H1 (cell line): Measurements from ENCODE around the gene SRGAP3. TPM values are rescaled to one million over a fixed set of nuclear protein-coding genes. Genes with fewer than 3 reads are reported as not detected.

ENCODE experiments used
- CTCF ChIA-PET: fragments of 300-600 bp; sonication (Branson Sonifier 250); formaldehyde crosslinking; loops from one replicate; lab custom pipeline; 2021; ENCODE audit not compliant: partially characterized antibody; lab: Charles Lee
- POLR2A ChIA-PET: fragments of 300-600 bp; sonication (Branson Sonifier 250); formaldehyde crosslinking; loops from one replicate; lab custom pipeline; 2021; ENCODE audit warnings: inconsistent platforms; ENCODE audit not compliant: partially characterized antibody; lab: Charles Lee
- DNase-seq, 2 experiments: peaks; one replicate each; pipeline versions ENCODE4 v3.0.0 to v3.0.0-alpha.2; 2010 to 2022; ENCODE audit warnings: low spot score in 2 of 2, low read depth in 1 of 2, mixed read lengths in 1 of 2
- FAIRE-seq: peaks from 2 replicates; lab custom pipeline; 2011; peaks lifted over from hg19 to GRCh38; lab: Jason Lieb, UNC
- H2AFZ ChIP-seq: 2 replicates; pipeline ENCODE4 v1.8.1; 2012; ENCODE audit warnings: low read length, inconsistent platforms
- H2AK5ac ChIP-seq: 2 replicates; pipeline ENCODE4 v1.6.1; 2013; ENCODE audit warnings: low read depth, low read length
- H2BK120ac ChIP-seq: replicated peaks from 2 replicates; pipeline ENCODE3; 2013; ENCODE audit warnings: low read depth, low read length, inconsistent platforms
- H2BK12ac ChIP-seq: 2 replicates; pipeline ENCODE4 v1.6.1; 2013; ENCODE audit warnings: low read depth, low read length
- H2BK15ac ChIP-seq: 2 replicates; pipeline ENCODE4 v1.6.1; 2013; ENCODE audit warnings: low read length
- H2BK20ac ChIP-seq: 2 replicates; pipeline ENCODE4 v1.6.1; 2013; ENCODE audit warnings: low read length
- H2BK5ac ChIP-seq: 2 replicates; pipeline ENCODE4 v1.6.1; 2013; ENCODE audit warnings: low read depth, low read length
- H3K14ac ChIP-seq: 2 replicates; pipeline ENCODE4 v1.6.1; 2013; ENCODE audit warnings: inconsistent platforms; ENCODE audit not compliant: insufficient read length
- H3K18ac ChIP-seq: 2 replicates; pipeline ENCODE4 v1.6.1; 2013; ENCODE audit warnings: low read length; ENCODE audit errors: extremely low read depth
- H3K23ac ChIP-seq: 2 replicates; pipeline ENCODE4 v1.6.1; 2013; ENCODE audit warnings: inconsistent platforms; ENCODE audit not compliant: insufficient read length
- H3K23me2 ChIP-seq: 2 replicates; pipeline ENCODE4 v1.6.1; 2013; ENCODE audit warnings: low read depth, low read length
- H3K27ac ChIP-seq: 2 replicates; pipeline ENCODE4 v1.6.1; 2011; ENCODE audit warnings: low read depth, low read length, inconsistent platforms
- H3K27me3 ChIP-seq, 4 experiments: replicated peaks in 1 of 4; 1 replicate in 1 of 4; 2 replicates in 3 of 4; pipeline versions ENCODE4 v1.6.1 to v1.8.1; 2011 to 2013; ENCODE audit warnings: low read length in 3 of 4, mild to moderate bottlenecking in 3 of 4, inconsistent platforms in 2 of 4, mixed read lengths in 2 of 4, moderate library complexity in 1 of 4; ENCODE audit not compliant: control insufficient read depth in 3 of 4, insufficient read depth in 3 of 4; ENCODE audit errors: extremely low read depth in 1 of 4
- H3K36me3 ChIP-seq, 4 experiments: 2 replicates each; pipeline versions ENCODE4 v1.6.1 to v1.8.1; 2011 to 2013; ENCODE audit warnings: mild to moderate bottlenecking in 4 of 4, low read length in 3 of 4, moderate library complexity in 2 of 4, control low read depth in 1 of 4, inconsistent platforms in 1 of 4; ENCODE audit not compliant: insufficient read depth in 4 of 4, control insufficient read depth in 2 of 4
- H3K4ac ChIP-seq: replicated peaks from 2 replicates; pipeline ENCODE3; 2013; ENCODE audit warnings: low read length, low read depth, mixed read lengths, inconsistent platforms; ENCODE audit not compliant: insufficient read length
- H3K4me1 ChIP-seq, 4 experiments: replicated peaks in 1 of 4; 1 replicate in 1 of 4; 2 replicates in 3 of 4; pipeline versions ENCODE4 v1.6.1 to v1.8.1; 2011 to 2013; ENCODE audit warnings: low read length in 3 of 4, inconsistent platforms in 2 of 4, mixed read lengths in 1 of 4; ENCODE audit not compliant: insufficient read depth in 4 of 4, control insufficient read depth in 3 of 4
- H3K4me2 ChIP-seq, 2 experiments: 2 replicates each; pipeline versions ENCODE4 v1.6.1 to v1.8.1; 2011 to 2013; ENCODE audit warnings: low read depth in 2 of 2, low read length in 2 of 2, control low read depth in 1 of 2, inconsistent platforms in 1 of 2, mild to moderate bottlenecking in 1 of 2; ENCODE audit not compliant: insufficient read depth in 1 of 2
- H3K4me3 ChIP-seq, 4 experiments: fragments of 200-600, 300-600 bp in 1 of 4; sonication (generic), shearing (Covaris generic), sonication (Bioruptor Twin) in 1 of 4; 2 replicates each; pipeline versions ENCODE4 v1.5.1 to v1.8.1; 2011 to 2016; ENCODE audit warnings: low read length in 4 of 4, low read depth in 3 of 4, control low read depth in 2 of 4, inconsistent platforms in 2 of 4, mild to moderate bottlenecking in 2 of 4, mixed read lengths in 1 of 4, moderate library complexity in 1 of 4; ENCODE audit not compliant: insufficient read depth in 2 of 4; ENCODE audit errors: extremely low read depth in 1 of 4
- H3K56ac ChIP-seq: replicated peaks from 2 replicates; pipeline ENCODE3; 2013; ENCODE audit warnings: low read depth, mild to moderate bottlenecking, mixed read lengths, low read length, inconsistent platforms; ENCODE audit not compliant: insufficient read length
- H3K79me1 ChIP-seq: 2 replicates; pipeline ENCODE4 v1.6.1; 2013; ENCODE audit warnings: low read depth, low read length, control low read depth
- H3K79me2 ChIP-seq, 2 experiments: 2 replicates each; pipeline versions ENCODE4 v1.6.1 to v1.8.1; 2012 to 2013; ENCODE audit warnings: low read length in 2 of 2, mild to moderate bottlenecking in 2 of 2, inconsistent platforms in 1 of 2; ENCODE audit not compliant: insufficient read depth in 2 of 2, control insufficient read depth in 1 of 2
- H3K9ac ChIP-seq, 4 experiments: replicated peaks in 1 of 4; 1 replicate in 1 of 4; 2 replicates in 3 of 4; pipeline versions ENCODE4 v1.6.1 to v1.8.1; 2011 to 2013; ENCODE audit warnings: low read depth in 3 of 4, low read length in 3 of 4, control low read depth in 2 of 4, mild to moderate bottlenecking in 2 of 4, moderate library complexity in 2 of 4, inconsistent platforms in 1 of 4; ENCODE audit errors: extremely low read depth in 1 of 4
- H3K9me3 ChIP-seq, 2 experiments: 2 replicates each; pipeline versions ENCODE4 v1.6.1 to v1.8.1; 2012 to 2013; ENCODE audit warnings: mild to moderate bottlenecking in 2 of 2, moderate library complexity in 2 of 2, control low read depth in 1 of 2, inconsistent platforms in 1 of 2, low read depth in 1 of 2, low read length in 1 of 2, mixed read lengths in 1 of 2; ENCODE audit not compliant: insufficient read depth in 2 of 2
- H4K20me1 ChIP-seq, 2 experiments: replicated peaks in 1 of 2; 2 replicates each; pipeline versions ENCODE3 to v1.8.1; 2011 to 2013; ENCODE audit warnings: inconsistent platforms in 2 of 2, low read length in 2 of 2, mild to moderate bottlenecking in 1 of 2; ENCODE audit not compliant: insufficient read depth in 2 of 2, control insufficient read depth in 1 of 2
- H4K5ac ChIP-seq: 2 replicates; pipeline ENCODE4 v1.6.1; 2013; ENCODE audit warnings: low read length, low read depth, mixed read lengths, inconsistent platforms; ENCODE audit not compliant: insufficient read length
- H4K8ac ChIP-seq: 2 replicates; pipeline ENCODE4 v1.8.0; 2013; ENCODE audit warnings: mild to moderate bottlenecking, moderate library complexity, low read length, inconsistent platforms; ENCODE audit not compliant: insufficient read depth; ENCODE audit errors: extremely low read depth
- H4K91ac ChIP-seq: replicated peaks from 2 replicates; pipeline ENCODE3; 2013; ENCODE audit warnings: low read length, mixed read lengths, inconsistent platforms; ENCODE audit not compliant: insufficient read length
- BCL11A ChIP-seq, 2 experiments: IDR thresholded peaks; one replicate each; pipeline ENCODE4 v1.6.1; 2011; ENCODE audit warnings: low read depth in 2 of 2, low read length in 2 of 2, mild to moderate bottlenecking in 2 of 2
- CHD1 ChIP-seq: IDR thresholded peaks from 2 replicates; pipeline ENCODE4 v1.6.1; 2012; ENCODE audit warnings: low read depth, low read length, improper control_type of control experiment
- CREB1 ChIP-seq: IDR thresholded peaks from 2 replicates; pipeline ENCODE4 v1.6.1; 2012; ENCODE audit warnings: inconsistent platforms
- CTCF ChIP-seq, 3 experiments: IDR thresholded peaks; 1 replicate in 2 of 3; 2 replicates in 1 of 3; pipeline versions ENCODE4 v1.5.1 to v1.6.1; 2011; ENCODE audit warnings: low read length in 3 of 3, mild to moderate bottlenecking in 3 of 3, inconsistent platforms in 2 of 3, low read depth in 1 of 3, moderate library complexity in 1 of 3; ENCODE audit not compliant: insufficient read depth in 1 of 3; ENCODE audit errors: control extremely low read depth in 1 of 3
- HDAC2 ChIP-seq, 2 experiments: fragments of 300-600 bp in 1 of 2; sonication (generic) in 1 of 2; IDR thresholded peaks; 2 replicates each; pipeline ENCODE4 v1.6.1; 2011 to 2012; ENCODE audit warnings: low read depth in 2 of 2, low read length in 2 of 2, mild to moderate bottlenecking in 2 of 2, moderate library complexity in 2 of 2, borderline replicate concordance in 1 of 2, inconsistent platforms in 1 of 2
- JUN ChIP-seq: IDR thresholded peaks from 2 replicates; pipeline ENCODE4 v1.6.1; 2011; ENCODE audit warnings: low read depth, mild to moderate bottlenecking, improper control_type of control experiment, low read length
- KDM4A ChIP-seq: IDR thresholded peaks from one replicate; pipeline ENCODE4 v1.7.1; 2012; ENCODE audit warnings: low read depth, mild to moderate bottlenecking, moderate library complexity, low read length, inconsistent platforms; ENCODE audit not compliant: severe bottlenecking
- NANOG ChIP-seq: IDR thresholded peaks from 2 replicates; pipeline ENCODE4 v1.6.1; 2011; ENCODE audit warnings: low read length, low read depth, mild to moderate bottlenecking, inconsistent platforms; ENCODE audit not compliant: insufficient read depth, poor library complexity, severe bottlenecking
- POLR2AphosphoS5 ChIP-seq: IDR thresholded peaks from 2 replicates; pipeline ENCODE4 v1.6.1; 2011; ENCODE audit warnings: low read depth, low read length
- RAD21 ChIP-seq, 2 experiments: IDR thresholded peaks in 1 of 2; conservative IDR thresholded peaks in 1 of 2; 2 replicates each; pipeline ENCODE4 v1.6.1; 2011; ENCODE audit warnings: low read depth in 2 of 2, low read length in 2 of 2, improper control_type of control experiment in 1 of 2, inconsistent platforms in 1 of 2, mild to moderate bottlenecking in 1 of 2, moderate library complexity in 1 of 2
- ZNF274 ChIP-seq: IDR thresholded peaks from 2 replicates; pipeline ENCODE4 v1.7.0; 2012; ENCODE audit warnings: low read length, borderline replicate concordance; ENCODE audit errors: extremely low read depth
- WGBS, 2 experiments: shearing (Covaris generic) in 1 of 2; methylation state at CpG; one replicate each; pipeline versions ENCODE4 v1.1.6 to v1.1.7; 2013 to 2015; ENCODE audit warnings: low lambda C conversion rate in 2 of 2, mixed read lengths in 2 of 2, inconsistent platforms in 1 of 2, low coverage in 1 of 2, missing lambda C conversion rate in 1 of 2; ENCODE audit not compliant: insufficient replicate concordance in 2 of 2, insufficient coverage in 1 of 2, insufficient read length in 1 of 2; ENCODE audit errors: extremely low coverage in 1 of 2, missing lambda C conversion rate in 1 of 2; 5-methylcytosine and 5-hydroxymethylcytosine counted together
- polyA plus RNA-seq, 7 experiments: library from polyadenylated mRNA; depleted of rRNA in 3 of 7; stranded (reverse) in 5 of 7; unstranded in 2 of 7; fragments of >200 nt in 5 of 7; fragments of 200-250 nt in 2 of 7; gene quantifications; 1 replicate in 5 of 7; 2 replicates in 1 of 7; 4 replicates in 1 of 7; pipeline versions ENCODE4 v1.2.1 to v1.2.3, GENCODE V29; 2011 to 2013; ENCODE audit warnings: missing spikeins in 2 of 7, mixed read lengths in 2 of 7
- total RNA-seq: library from RNA; stranded (reverse); fragmentation: NEBNext Ultra II Directional; extraction: Animal tissue kit (Norgen Biotek cat#: 25700); gene quantifications from 2 replicates; pipeline ENCODE4 v1.2.1, GENCODE V29; 2021

Gene SRGAP3
- total and polyA plus RNA-seq, 2 of the 8 experiments (the other 6 are each of a cell fraction or from before 2014, with no cell fraction given) = 5.8 to 11.4 TPM

GRCh38 chr3:9040996-9041395, 208.4 kb downstream of the SRGAP3 start:
- WGBS, 2 experiments = 62% methylated on average over 2 of the region's 2 CpGs; no CpG with 5 or more reads in 1 of the 2 experiments
- POLR2A ChIA-PET = interaction anchor here (1.0 to 1.1 kb wide), 2 partner anchors 9 to 20 kb away, joined by 3 read pairs; no protein-coding TSS in a partner anchor
- Histone ChIP-seq H3K79me1 (no peaks in the 10 kb centered on the region), H2AK5ac (no peak overlapping the region), H3K4ac (no peak overlapping the region), H3K9ac (no peak overlapping the region), H2BK12ac (no peak overlapping the region), H3K36me3 (no peaks in the 10 kb centered on the region), H2BK15ac (no peak overlapping the region), H4K20me1 (no peaks in the 10 kb centered on the region), H3K23me2 (no peaks in the 10 kb centered on the region), H3K4me1 (peaks cover 0 to 2% (median 0%) of the 10 kb centered on the region in 4 experiments; a peak in 1 of 7 replicates), H3K4me2 (no peak overlapping the region), H2BK120ac (no peak overlapping the region), H3K4me3 (no peak overlapping the region), H3K27me3 (no peaks in the 10 kb centered on the region), H2BK5ac (no peak overlapping the region), H3K18ac (no peak overlapping the region), H3K56ac (no peak overlapping the region), H3K23ac (no peak overlapping the region), H2AFZ (no peak overlapping the region), H3K27ac (no peak overlapping the region), H4K5ac (no peak overlapping the region), H3K14ac (no peak overlapping the region), H4K8ac (no peak overlapping the region), H4K91ac (no peak overlapping the region), H2BK20ac (no peak overlapping the region), H3K79me2 (no peaks in the 10 kb centered on the region), H3K9me3 (no peaks in the 10 kb centered on the region)
- CTCF ChIA-PET = interaction anchor here (0.7 to 1.8 kb wide), 9 partner anchors 10 to 261 kb away, joined by 3 to 6 read pairs (median 4); no protein-coding TSS in a partner anchor
- DNase-seq (no peak), FAIRE-seq (no peak)
- no peak for TF ChIP-seq HDAC2 (IDR thresholded peaks at IDR 0.05; ENCODE audit: borderline replicate concordance in 1 of 2, low read depth in 2 of 2, low read length in 2 of 2)
- no peak for TF ChIP-seq CHD1
- TF ChIP-seq KDM4A = no peak
- TF ChIP-seq CREB1 = no peak
- TF ChIP-seq RAD21 (IDR thresholded peaks at IDR 0.05 in 1 of 2, conservative IDR thresholded peaks at IDR 0.05 in 1 of 2; ENCODE audit: low read depth in 2 of 2, low read length in 2 of 2) = no peak
- TF ChIP-seq POLR2AphosphoS5 = no peak
- no peak for TF ChIP-seq NANOG
- no peak for TF ChIP-seq CTCF (IDR thresholded peaks at IDR 0.05; ENCODE audit: control extremely low read depth in 1 of 3, insufficient read depth in 1 of 3, low read depth in 1 of 3, low read length in 3 of 3)
- TF ChIP-seq BCL11A (IDR thresholded peaks at IDR 0.05; ENCODE audit: low read depth in 2 of 2, low read length in 2 of 2) = no peak
- TF ChIP-seq ZNF274 = no peak
- no peak for TF ChIP-seq JUN
